ENCODE results near the gene PMEPA1.

PMEPA1 gene

DNA sequence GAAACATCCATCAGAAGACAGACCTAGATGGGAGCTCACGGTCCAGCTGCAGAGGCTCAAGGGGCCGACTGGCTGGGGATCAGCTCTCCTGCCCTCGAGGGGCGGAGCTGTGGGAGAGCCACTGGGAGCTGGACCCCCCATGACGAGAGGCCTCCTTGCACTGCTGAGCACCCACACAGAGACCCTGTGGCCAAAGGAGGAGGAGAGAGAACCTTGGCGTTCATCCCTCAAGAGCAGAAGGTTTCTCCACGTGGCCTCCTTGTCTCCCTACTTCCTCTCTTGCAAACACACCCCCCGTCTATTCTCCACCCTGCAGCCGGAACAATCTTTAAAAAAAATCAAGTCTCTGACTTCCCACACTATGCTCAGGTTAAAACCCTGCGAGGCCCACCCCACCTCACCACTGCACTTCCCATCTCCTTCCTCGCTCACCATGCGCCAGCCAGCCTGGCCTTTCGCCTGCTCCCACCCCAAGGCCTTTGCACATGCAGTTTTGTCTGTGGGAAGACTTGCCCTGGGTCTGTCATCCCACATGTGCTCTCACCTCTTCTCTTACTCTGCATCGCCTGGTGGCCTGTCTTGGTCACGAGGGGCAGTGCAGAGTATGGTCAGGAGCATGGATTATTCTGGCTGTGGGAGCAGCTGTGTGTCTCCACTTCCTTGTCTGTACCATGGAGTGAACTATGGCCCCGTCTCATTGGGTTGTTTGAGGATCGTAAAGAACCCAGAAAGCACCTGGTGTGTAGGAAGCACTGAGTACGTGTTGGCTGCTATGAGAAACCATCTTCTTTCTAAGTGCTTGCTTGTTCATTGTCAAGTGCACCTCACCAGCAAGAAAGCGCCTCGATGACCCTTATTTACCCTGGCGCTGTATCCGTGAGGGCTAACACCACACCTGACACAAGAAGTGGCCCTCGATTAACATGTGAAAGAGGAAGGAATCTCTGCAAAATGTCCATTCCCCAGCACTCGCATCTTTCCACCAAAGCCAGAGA, 32.9 kb downstream of the PMEPA1 start:
- TF ChIP-seq, protein P1, sequence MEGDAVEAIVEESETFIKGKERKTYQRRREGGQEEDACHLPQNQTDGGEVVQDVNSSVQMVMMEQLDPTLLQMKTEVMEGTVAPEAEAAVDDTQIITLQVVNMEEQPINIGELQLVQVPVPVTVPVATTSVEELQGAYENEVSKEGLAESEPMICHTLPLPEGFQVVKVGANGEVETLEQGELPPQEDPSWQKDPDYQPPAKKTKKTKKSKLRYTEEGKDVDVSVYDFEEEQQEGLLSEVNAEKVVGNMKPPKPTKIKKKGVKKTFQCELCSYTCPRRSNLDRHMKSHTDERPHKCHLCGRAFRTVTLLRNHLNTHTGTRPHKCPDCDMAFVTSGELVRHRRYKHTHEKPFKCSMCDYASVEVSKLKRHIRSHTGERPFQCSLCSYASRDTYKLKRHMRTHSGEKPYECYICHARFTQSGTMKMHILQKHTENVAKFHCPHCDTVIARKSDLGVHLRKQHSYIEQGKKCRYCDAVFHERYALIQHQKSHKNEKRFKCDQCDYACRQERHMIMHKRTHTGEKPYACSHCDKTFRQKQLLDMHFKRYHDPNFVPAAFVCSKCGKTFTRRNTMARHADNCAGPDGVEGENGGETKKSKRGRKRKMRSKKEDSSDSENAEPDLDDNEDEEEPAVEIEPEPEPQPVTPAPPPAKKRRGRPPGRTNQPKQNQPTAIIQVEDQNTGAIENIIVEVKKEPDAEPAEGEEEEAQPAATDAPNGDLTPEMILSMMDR (IDR thresholded peaks at IDR 0.05; ENCODE audit: control insufficient read depth, extremely low read depth, insufficient read depth): no peak
- no peak for DNase-seq (ENCODE audit: low read depth)
- no peak overlapping the region for H3K4me3 ChIP-seq (ENCODE audit: low read depth, low read length)

DNA sequence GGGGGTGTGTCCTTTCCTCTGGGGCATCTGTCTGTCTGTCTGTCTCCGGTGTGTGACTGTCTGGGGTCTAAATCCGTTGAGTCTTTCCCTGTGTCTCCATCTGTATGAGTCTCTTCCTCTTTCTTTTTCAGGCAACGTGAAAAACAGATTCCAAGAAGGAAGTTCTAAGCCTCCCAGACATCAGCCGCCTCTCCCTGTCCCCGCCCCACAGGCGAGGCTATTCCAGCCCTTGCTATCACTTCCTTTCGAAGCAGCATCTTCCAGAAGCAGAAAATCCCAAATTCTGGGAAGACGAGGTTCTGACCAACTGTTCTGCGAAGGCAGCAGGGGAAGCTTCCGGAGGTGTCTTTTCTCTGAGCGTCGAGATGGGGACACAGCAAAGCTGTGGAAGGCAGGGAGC, 34.0 kb downstream of the PMEPA1 start:
- TF ChIP-seq, protein P1 (IDR thresholded peaks at IDR 0.05; ENCODE audit: control insufficient read depth, extremely low read depth, insufficient read depth): no peak
- H3K4me3 ChIP-seq (ENCODE audit: low read depth, low read length): no peak overlapping the region
- DNase-seq (ENCODE audit: low read depth): no peak

DNA sequence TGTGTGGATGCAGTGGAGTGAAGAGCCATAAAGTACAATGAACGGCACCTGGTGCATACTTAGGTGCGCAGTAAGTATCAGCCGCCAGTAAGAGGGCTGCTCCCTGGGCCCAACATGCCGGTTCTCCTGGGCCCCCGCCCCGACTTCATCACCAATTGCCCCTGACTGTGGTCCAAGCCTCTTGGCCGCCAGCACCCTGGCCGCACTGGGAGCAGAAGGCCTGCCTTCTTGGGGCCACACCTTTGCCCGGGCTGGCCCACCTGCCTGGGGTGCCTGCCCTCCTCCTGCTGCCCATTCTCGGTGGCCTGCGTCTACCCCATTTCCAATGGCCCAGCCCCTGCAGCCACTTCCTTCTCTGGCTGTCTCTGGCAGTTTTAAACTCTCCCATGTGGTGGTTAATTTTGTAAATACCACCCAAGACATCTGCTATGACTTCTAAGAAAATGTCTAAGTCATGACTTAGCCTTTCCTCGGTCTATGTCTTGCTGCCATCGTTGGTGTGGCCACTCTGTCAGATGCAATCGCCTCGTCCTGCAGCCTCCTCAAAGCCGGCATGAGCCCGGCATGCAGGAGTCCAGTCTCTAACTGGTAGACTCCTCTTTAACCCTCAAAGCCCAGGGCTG, 36.8 kb downstream of the PMEPA1 start:
- TF ChIP-seq, protein P1 (IDR thresholded peaks at IDR 0.05; ENCODE audit: control insufficient read depth, extremely low read depth, insufficient read depth): no peak
- no peak for DNase-seq (ENCODE audit: low read depth)
- H3K4me3 ChIP-seq (ENCODE audit: low read depth, low read length): no peak overlapping the region

DNA sequence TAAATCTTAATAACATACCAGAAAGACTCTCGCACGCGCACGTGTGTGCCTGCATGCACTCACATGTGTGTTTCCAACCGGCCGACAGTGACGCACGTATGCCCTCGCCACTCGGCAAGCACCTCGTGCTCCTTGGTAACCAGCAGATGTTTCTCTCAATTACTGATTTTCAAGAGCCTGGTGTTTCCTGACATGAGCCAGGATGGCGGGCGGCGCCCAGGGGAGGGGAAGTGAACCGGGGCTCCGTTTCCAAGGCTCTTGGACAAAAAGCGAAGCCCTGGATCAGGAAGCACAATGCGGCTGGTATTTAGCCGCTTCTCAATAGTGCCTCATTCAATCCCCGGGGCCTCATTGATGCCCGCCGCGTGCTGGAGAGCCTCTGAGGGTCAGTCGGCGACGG, 37.7 kb downstream of the PMEPA1 start:
- DNase-seq (ENCODE audit: low read depth): no peak
- TF ChIP-seq, protein P1 (IDR thresholded peaks at IDR 0.05; ENCODE audit: control insufficient read depth, extremely low read depth, insufficient read depth): no peak
- H3K4me3 ChIP-seq (ENCODE audit: low read depth, low read length): no peak overlapping the region

DNA sequence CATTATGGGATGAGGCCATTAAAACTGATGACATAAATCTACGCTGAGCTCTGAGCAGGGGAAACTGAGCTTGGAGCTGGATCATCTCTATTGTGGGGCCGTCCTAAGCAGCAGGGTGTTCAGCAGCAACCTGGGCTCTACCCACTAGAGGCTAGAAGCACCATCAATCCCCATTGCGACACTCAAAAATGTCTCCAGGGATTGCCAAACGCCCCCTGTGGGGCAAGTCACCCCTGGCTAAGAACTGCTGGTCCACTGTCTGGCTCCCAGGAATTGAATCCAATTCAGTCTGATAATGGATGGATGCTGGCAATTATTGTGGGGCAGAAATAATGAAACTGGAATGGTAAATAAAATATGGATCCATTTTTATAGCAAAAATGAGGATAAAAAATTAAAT, 38.2 kb downstream of the PMEPA1 start:
- DNase-seq (ENCODE audit: low read depth): no peak
- H3K4me3 ChIP-seq (ENCODE audit: low read depth, low read length): no peak overlapping the region
- TF ChIP-seq, protein P1 (IDR thresholded peaks at IDR 0.05; ENCODE audit: control insufficient read depth, extremely low read depth, insufficient read depth): no peak

DNA sequence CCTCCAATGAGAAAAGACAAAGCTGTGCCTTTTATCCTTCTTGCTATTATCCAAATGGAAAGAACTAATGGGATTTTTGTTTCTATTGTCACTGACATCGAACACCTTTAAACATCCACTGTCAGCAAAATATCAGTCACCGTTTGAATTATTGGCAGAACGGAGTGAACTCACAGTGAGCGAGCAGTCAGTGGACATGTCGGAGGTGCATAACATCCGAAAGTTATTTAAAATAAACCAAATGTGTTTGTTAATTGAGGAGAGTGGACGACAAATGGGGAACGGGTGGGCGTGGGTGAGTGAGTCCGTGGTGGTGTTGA, 38.8 kb downstream of the PMEPA1 start:
- TF ChIP-seq, protein P1 (IDR thresholded peaks at IDR 0.05; ENCODE audit: control insufficient read depth, extremely low read depth, insufficient read depth): no peak
- no peak overlapping the region for H3K4me3 ChIP-seq (ENCODE audit: low read depth, low read length)
- no peak for DNase-seq (ENCODE audit: low read depth)

Measured in LNCaP clone FGC (cell line).